ENCODE results near the gene TMEM234.

TMEM234 gene

GRCh38 chr1:32239337-32239736, 17.2 kb upstream of the TMEM234 start:
- no peak for DNase-seq

DNA sequence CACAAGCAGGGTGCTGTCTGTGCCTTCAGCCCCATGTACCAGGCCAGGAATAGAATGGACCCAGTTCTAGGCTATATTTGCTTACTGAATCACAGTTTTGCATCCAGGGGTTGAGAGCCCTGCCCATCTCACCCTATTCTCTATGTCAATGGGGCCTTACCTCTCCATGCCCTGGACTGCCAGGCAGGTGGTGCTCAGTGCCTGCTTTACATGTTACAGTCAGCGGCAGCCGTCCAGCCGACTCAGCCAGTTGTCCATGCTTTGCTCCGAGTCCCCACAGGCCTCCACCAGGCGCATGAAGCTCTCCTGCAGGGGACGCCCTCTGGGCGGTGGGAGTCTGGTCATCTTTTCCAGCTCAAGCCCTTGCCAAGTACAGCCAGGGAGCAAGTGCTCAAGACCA, 12.6 kb upstream of the TMEM234 start:
- DNase-seq, result no peak

GRCh38 chr1:32232558-32233304, 10.6 kb upstream of the TMEM234 start:
- DNase-seq, result no peak

- DNase-seq, result no peak
These were observed 9.8 kb upstream of the TMEM234 start for GRCh38 chr1:32231843-32232432.

DNA sequence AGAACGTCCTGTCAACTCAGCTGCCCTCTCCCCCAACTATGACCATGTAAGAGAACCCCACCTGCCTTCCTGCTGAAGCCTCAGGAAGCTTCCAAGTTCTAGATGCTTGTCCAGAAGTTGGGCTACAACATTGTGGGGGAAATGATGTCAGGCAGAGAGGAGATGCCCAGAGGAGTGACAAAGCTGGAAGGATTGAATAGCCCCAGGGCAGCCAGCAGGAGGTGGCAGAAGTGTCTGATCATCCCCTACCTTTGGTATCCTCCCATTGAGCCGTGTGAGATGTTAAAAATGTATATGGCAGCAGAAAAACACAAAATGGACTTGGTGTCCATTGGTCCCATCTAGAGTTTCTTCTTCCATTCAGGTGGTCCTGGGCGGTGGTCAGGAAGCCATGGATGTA, 6.6 kb upstream of the TMEM234 start:
- no peak for DNase-seq

GRCh38 chr1:32224285-32224684, 2.1 kb upstream of the TMEM234 start:
- no peak for DNase-seq

GRCh38 chr1:32223683-32224082, 1.5 kb upstream of the TMEM234 start:
- no peak for DNase-seq

DNA sequence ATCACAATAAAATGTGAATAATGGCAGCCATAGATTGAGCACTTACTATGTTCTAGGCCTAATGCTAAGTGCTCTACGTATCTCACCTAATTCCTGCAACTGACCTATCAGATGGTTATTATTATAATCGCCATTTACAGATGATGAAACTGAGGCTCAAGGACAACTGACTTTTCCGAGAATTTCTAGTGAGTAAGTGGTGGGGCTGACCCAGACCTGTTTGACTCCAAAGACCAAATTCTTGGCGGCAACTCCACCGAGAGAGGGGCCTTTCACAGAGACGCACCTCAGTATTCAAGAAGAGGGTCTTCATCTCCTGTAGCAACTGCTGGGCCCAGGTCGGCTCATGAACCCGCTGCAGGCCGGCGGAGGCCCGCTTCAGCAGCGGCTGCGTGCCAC, 573 bp downstream of the TMEM234 start:
- no peak for DNase-seq

- DNase-seq, result no peak
These were observed 1.2 kb downstream of the TMEM234 start for GRCh38 chr1:32220746-32221580.

- no peak for DNase-seq
These were observed 3.1 kb downstream of the TMEM234 start for GRCh38 chr1:32219022-32219421.

DNA sequence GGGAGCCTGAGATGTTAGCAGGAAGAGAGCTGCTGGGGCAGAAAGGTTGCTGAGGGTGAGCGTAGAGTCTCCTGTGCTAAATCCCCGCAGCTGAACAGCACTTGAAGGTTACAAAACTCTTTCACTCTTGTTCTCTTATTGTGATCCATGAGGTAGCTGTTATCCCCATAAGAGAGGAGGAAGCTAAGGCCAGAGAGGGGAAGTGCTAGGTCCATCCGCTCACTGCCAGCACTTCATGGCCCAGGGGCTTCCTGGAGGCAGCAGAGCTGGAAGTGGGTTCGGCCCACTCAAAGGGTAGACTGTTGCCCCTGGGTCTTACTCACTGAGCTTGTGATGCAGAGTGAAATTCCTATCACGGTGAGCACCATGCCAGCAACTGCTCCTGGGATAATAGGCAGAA, 5.6 kb downstream of the TMEM234 start:
- DNase-seq, result no peak

GRCh38 chr1:32215629-32216480, 6.3 kb downstream of the TMEM234 start:
- DNase-seq, result peak; percentile 68

- no peak for DNase-seq
These were observed 13.2 kb downstream of the TMEM234 start, which contains the start of gene DCDC2B for GRCh38 chr1:32208891-32209328. DCDC2B (plus strand) TSS chr1:32209089; CDS start chr1:32209094, 5 bp downstream.

GRCh38 chr1:32208469-32208868, 13.7 kb downstream of the TMEM234 start:
- no peak for DNase-seq

DNA sequence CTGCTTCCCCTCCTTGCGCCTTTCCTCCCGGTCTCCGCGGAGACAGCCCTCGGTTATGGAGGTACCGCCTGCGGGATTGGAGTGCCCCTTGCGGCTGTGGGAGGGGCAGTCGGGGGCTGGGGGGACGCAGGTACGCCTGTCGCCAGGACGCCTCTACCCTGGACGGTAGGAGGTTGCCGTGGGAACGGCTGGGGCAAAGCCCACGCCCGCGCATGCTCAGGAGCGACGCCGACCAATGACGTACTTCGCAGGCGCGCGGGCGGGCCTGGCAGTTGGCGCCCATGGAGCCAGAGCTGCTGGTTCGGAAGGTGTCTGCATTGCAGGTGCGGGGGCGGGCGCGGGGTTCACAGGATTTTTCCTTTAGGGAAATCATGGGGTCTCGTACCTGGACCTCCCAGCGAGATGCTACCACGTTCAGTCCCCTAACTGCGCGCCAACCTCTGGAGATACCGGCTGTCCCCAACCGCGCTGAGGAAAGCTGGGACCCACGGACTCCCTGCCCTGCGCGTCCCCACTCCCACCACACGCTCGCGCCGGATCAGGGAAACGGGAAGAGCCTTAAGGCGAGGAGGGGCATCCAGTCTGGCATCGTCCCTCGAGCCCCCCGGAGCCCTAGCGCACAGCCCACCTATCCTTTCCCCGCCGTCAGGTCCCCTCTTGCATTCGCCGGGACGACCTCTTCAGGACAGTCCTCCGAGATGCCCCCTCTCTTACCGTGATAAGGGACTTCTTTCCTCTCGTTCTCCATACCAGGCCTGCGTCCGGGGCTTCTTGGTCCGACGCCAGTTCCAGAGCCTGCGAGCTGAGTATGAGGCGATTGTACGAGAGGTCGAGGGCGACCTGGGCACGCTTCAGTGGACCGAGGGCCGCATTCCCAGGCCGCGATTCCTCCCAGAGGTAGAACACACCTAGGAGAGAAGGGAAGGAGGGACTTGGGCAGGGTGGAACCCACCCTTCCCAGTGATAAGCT, 16.5 kb downstream of the TMEM234 start, which contains the start of gene IQCC:
Gene IQCC, plus strand, starts transcription at position 271 of the 970 bp plus-strand sequence. Its CDS starts 11 bp downstream, at position 282.
- peak; percentile 85 for DNase-seq

DNA sequence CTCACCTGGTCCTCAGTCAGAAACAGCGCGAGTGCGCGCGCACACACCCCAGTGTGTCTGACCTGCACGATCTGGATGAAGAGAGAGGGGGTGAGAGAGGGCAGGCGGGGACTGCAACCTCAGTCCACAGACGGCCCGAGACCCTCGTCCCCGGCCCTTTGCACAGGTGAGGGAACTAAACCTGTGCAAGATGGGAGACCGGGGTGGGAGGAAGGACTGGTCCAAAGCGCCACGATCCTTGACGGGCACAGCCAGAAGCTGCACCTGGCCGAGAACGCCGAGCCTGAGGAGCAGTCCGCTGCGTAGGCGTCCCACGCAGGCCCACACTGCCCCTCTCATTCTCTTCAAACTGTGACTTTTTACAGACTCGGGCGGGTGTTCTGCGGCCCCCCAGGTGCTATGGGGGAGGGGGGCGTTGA, 17.2 kb downstream of the TMEM234 start:
- no peak for DNase-seq

- peak; percentile 78 for DNase-seq
These were observed 20.9 kb downstream of the TMEM234 start for GRCh38 chr1:32201011-32201855.

DNA sequence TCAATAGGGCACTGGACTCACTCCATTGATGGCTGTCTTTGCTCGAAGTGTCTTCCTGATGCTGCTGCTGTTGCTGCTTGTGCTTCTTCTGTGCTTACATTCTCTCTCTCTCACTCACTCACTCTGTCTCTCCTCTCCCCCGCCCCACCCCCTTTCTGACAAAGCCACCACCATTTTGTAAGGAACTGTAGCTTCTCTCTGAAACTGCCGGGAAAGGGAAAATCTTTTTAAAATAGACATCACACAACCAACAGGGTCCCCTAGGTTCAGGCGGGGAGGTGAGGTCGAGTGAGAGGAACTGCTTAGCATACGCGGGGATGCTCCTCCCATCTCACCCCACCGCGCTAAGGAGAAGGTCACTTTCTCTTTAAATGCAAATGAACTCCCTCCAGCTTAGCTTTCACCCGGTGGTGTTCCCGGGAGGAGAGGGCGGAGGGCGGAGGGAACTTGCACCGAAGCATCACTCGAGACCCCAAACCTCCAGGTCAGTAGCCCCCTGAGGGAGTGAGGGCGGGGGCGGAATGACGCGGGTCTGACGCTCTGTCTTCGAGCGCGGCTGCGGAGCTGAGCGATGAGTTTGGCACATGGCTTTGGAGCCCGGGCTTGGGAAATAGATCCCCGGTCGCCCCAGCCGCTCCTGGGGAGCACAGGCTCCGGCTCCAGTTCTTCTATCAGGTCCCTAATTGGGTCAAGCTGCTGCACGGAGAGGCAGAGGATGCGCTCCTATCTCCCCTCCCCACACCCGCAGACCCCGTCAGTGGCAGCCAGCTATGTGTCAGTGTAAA, 21.7 kb downstream of the TMEM234 start, which contains the start of gene CCDC28B:
Gene CCDC28B, plus strand, starts transcription at position 370 of the 785 bp plus-strand sequence. CDS start 1,341 bp downstream, outside the sequence.
- DNase-seq, result peak; percentile 43

DNA sequence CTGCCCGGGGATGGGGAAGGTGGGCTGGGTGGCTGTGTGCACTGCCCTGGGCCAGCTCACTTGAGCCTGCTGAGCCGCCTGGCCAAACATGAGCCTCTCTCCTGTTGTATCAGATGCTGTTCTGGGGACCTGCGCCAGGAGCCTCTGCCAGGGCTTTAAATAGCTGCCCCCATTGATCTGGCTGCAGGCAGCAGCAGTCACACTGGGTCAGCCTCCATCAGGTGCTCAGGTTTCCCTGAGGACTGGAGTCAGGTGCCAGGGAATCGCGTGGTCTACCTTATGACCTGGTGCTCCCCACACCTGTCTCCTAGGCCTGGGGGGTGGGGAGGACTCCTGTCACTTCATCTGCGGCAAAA, 22.5 kb downstream of the TMEM234 start:
- DNase-seq, result no peak
